ENCODE data around the gene PGAP2.

DNA sequence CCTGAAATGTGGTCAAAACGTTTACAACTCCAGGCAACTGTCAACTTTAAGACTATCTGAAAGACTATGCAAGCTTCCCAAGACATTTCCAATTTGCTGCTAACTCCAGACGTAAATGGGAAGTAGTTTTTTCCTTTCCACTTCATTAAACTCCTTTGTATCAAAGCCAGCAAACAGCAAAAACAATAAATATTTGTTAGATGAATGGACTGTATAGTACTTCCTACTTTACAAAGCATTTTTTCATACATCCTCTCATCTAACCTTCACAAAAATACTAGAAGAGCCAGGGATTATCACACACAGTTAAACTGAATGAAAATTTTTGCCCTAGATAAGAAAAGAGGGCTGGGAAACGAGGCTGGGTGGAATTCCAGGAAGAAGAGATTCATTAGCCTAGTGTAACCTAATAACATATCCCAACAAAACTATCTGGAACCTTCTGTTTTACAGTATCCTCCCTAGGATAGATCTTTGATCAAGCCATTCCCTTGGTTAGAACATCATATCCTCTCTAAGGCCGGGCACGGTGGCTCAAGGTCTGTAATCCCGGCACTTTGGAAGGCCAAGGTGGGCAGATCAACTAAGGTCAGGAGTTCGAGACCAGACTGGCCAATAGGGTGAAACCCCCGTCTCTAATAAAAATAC, 21.5 kb upstream of the PGAP2 start:
- no peak for TF ChIP-seq EP300 (IDR thresholded peaks at IDR 0.05)
- TF ChIP-seq POLR2A (IDR thresholded peaks at IDR 0.05): no peak
